ENCODE data around the gene TRAM2.

- no peak for TF ChIP-seq ZSCAN29 (CRISPR knock-in tag; conservative IDR thresholded peaks at IDR 0.05)
- TF ChIP-seq MTF1 (CRISPR knock-in tag; IDR thresholded peaks at IDR 0.05), result no peak
- no peak for TF ChIP-seq PHF21A (CRISPR knock-in tag; IDR thresholded peaks at IDR 0.05)
- no peak for TF ChIP-seq MAZ (IDR thresholded peaks at IDR 0.05; ENCODE audit: borderline replicate concordance, low read depth, low read length)
- no peak for TF ChIP-seq MAZ (CRISPR knock-in tag; IDR thresholded peaks at IDR 0.05; ENCODE audit: low read depth)
- no peak for TF ChIP-seq SKI (IDR thresholded peaks at IDR 0.05; ENCODE audit: partially characterized antibody)
- no peak for TF ChIP-seq ZBTB20 (CRISPR knock-in tag; IDR thresholded peaks at IDR 0.05; ENCODE audit: borderline replicate concordance, low read depth)
- TF ChIP-seq RAD21 (CRISPR knock-in tag; IDR thresholded peaks at IDR 0.05), result no peak
- TF ChIP-seq NFE2 (CRISPR knock-in tag; IDR thresholded peaks at IDR 0.05), result no peak
- no peak for TF ChIP-seq ZNF766 (CRISPR knock-in tag; IDR thresholded peaks at IDR 0.05; ENCODE audit: borderline replicate concordance)
- no peak for TF ChIP-seq RNF2 (conservative IDR thresholded peaks at IDR 0.05; ENCODE audit: low read depth)
- TF ChIP-seq E2F1 (CRISPR knock-in tag; IDR thresholded peaks at IDR 0.05), result no peak
These were observed 25.2 kb downstream of the TRAM2 start for GRCh38 chr6:52551483-52552277.

Data from HepG2 (cell line).